Dendritic cell treated with granulocyte-macrophage colony-stimulating factor and Interleukin-4, amounts not matched to agents 40 ng/mL and 50 ng/mL, for 4 days (primary cell): ENCODE measurements around the gene PRR30.
A peak's percentile ranks its signal among the peaks of the same experiment; 100 is the strongest.
"Not testable (repeated sequence)": the region's sequence is repeated elsewhere in the genome, so short reads cannot be mapped to it uniquely, and the experiment has no call there.

Experiments
- H3K27ac Mint-ChIP-seq: one replicate; pipeline ENCODE4 v1.8.0; 2022; ENCODE audit warnings: mild to moderate bottlenecking, mixed read lengths
- H3K27me3 Mint-ChIP-seq: one replicate; pipeline ENCODE4 v1.8.0; 2022; ENCODE audit warnings: mild to moderate bottlenecking, mixed read lengths
- H3K36me3 Mint-ChIP-seq: one replicate; pipeline ENCODE4 v1.8.0; 2022; ENCODE audit warnings: low read depth, mixed read lengths
- H3K4me1 Mint-ChIP-seq: one replicate; pipeline ENCODE4 v1.8.0; 2022; ENCODE audit warnings: low read depth, mixed read lengths
- H3K4me3 Mint-ChIP-seq: one replicate; pipeline ENCODE4 v1.8.0; 2022; ENCODE audit warnings: mild to moderate bottlenecking, moderate library complexity, mixed read lengths
- H3K9me3 Mint-ChIP-seq: one replicate; pipeline ENCODE4 v1.8.0; 2022; ENCODE audit warnings: mixed read lengths
- intact Hi-C: fragments of 100-400 bp; cut with micrococcal nuclease; formaldehyde crosslinking; loops from one replicate; pipeline ENCODE4 v1.15.0; 2022

PRR30 gene

DNA sequence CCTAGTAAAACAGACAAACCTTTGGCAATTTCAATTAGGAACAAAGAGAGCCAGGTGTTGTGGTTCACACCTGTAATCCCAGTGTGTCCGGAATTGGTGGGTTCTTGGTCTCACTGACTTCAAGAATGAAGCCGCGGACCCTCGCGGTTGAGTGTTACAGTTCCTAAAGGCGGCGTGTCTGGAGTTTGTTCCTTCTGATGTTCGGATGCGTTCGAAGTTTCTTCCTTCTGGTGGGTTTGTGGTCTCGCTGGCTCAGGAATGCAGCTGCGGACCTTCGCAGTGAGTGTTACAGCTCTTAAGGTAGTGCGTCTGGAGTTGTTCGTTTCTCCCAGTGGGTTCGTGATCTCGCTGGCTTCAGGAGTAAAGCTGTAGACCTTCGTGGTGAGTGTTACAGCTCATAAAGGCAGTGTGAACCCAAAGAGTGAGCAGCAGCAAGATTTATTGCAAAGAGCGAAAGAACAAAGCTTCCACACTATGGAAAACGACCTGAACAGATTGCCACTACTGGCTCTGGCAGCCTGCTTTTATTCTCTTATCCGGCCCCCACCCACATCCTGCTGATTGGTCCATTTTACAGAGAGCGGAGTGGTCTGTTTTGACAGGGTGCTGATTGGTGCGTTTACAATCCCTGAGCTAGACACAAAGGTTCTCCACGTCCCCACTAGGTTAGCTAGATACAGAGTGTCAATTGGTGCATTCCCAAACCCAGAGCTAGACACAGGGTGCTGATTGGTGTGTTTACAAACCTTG is 28.4 kb downstream of the PRR30 start:
- H3K36me3 Mint-ChIP-seq, H3K27me3 Mint-ChIP-seq, H3K9me3 Mint-ChIP-seq, H3K27ac Mint-ChIP-seq, H3K4me1 Mint-ChIP-seq, intact Hi-C loops, H3K4me3 Mint-ChIP-seq: not testable (repeated sequence)

DNA sequence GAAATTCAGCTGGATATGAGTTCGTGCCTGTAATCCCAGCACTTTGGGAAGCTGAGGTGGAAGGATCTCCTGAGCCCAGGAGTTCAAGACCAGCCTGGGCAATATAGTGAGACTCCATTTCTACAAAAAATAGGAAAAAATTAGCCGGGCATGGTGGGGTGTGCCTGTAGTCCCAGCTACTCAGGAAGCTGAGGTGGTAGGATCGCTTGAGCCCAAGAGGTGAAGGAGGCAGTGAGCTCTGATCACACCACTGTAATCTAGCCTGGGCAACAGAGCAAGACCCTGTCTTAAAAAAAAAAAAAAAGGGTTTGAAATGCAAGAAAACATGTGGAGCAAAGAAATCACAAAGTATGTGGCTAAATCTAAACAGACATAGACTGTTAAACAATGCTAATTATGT is 30.1 kb downstream of the PRR30 start:
- H3K36me3 Mint-ChIP-seq = no peaks in the 10 kb centered on the region
- intact Hi-C loops = no loop called here
- H3K4me3 Mint-ChIP-seq = no peak overlapping the region
- H3K27me3 Mint-ChIP-seq = peaks cover 1% of the 10 kb centered on the region
- H3K4me1 Mint-ChIP-seq = no peaks in the 10 kb centered on the region
- H3K27ac Mint-ChIP-seq = no peak overlapping the region
- no peaks in the 10 kb centered on the region for H3K9me3 Mint-ChIP-seq

DNA sequence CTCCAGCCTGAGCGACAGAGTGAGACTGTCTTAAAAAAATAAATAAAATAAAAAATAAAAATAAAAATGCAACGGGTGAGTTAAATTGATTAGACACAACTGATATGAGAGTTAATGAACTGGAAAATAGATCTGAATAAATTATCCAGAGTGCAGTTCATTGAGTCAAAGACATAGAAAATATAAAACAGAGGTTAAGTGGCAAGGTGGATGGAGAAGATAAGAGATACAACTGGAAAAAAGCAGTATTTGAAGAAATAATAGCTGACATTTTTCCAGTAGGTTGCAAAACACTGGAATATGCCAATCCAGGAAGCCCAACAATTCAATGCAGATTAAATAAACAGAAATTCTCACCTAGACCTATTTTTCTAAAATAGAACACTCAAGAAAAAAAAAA is 31.0 kb downstream of the PRR30 start:
- no peak overlapping the region for H3K27ac Mint-ChIP-seq
- H3K4me1 Mint-ChIP-seq = no peaks in the 10 kb centered on the region
- H3K36me3 Mint-ChIP-seq = no peaks in the 10 kb centered on the region
- H3K27me3 Mint-ChIP-seq = peaks cover 1% of the 10 kb centered on the region
- intact Hi-C loops = no loop called here
- no peak overlapping the region for H3K4me3 Mint-ChIP-seq
- no peaks in the 10 kb centered on the region for H3K9me3 Mint-ChIP-seq

DNA sequence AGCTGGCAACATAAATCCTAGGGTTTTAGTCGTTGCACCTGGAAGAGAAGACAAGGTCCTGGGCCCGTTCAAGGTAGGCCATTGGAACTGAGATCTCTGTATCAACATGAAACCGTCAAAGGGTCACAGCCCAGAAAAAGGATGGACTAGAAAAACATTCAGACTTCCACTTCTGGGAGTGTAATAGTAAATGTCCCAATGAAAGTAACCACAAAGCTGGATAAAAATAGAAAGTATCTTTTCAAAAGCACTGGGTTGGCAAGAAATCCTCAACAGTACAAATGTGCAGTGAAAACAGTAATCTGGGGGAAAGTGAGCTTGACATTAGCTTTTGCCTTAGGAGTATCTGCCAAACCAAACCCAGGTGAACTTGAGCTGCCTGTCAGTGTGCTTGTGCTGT is 33.2 kb downstream of the PRR30 start:
- no peaks in the 10 kb centered on the region for H3K9me3 Mint-ChIP-seq
- no peak overlapping the region for H3K27ac Mint-ChIP-seq
- H3K36me3 Mint-ChIP-seq = no peaks in the 10 kb centered on the region
- no peak overlapping the region for H3K4me3 Mint-ChIP-seq
- intact Hi-C loops = no loop called here
- peaks cover 1% of the 10 kb centered on the region for H3K27me3 Mint-ChIP-seq
- H3K4me1 Mint-ChIP-seq = no peaks in the 10 kb centered on the region

GRCh38 chr2:27102329-27102728 is 36.9 kb downstream of the PRR30 start:
- no peaks in the 10 kb centered on the region for H3K36me3 Mint-ChIP-seq
- peaks cover 1% of the 10 kb centered on the region for H3K27me3 Mint-ChIP-seq
- no peak overlapping the region for H3K4me3 Mint-ChIP-seq
- no peaks in the 10 kb centered on the region for H3K9me3 Mint-ChIP-seq
- intact Hi-C loops = no loop called here
- H3K4me1 Mint-ChIP-seq = peaks cover 4% of the 10 kb centered on the region
- H3K27ac Mint-ChIP-seq = no peak overlapping the region

- H3K4me1 Mint-ChIP-seq = peaks cover 23% of the 10 kb centered on the region
- no peaks in the 10 kb centered on the region for H3K9me3 Mint-ChIP-seq
- no peaks in the 10 kb centered on the region for H3K36me3 Mint-ChIP-seq
- no peaks in the 10 kb centered on the region for H3K27me3 Mint-ChIP-seq
- H3K4me3 Mint-ChIP-seq = no peak overlapping the region
- H3K27ac Mint-ChIP-seq = no peak overlapping the region
- intact Hi-C loops = no loop called here
Observed at GRCh38 chr2:27100036-27100435, 39.2 kb downstream of the PRR30 start.

DNA sequence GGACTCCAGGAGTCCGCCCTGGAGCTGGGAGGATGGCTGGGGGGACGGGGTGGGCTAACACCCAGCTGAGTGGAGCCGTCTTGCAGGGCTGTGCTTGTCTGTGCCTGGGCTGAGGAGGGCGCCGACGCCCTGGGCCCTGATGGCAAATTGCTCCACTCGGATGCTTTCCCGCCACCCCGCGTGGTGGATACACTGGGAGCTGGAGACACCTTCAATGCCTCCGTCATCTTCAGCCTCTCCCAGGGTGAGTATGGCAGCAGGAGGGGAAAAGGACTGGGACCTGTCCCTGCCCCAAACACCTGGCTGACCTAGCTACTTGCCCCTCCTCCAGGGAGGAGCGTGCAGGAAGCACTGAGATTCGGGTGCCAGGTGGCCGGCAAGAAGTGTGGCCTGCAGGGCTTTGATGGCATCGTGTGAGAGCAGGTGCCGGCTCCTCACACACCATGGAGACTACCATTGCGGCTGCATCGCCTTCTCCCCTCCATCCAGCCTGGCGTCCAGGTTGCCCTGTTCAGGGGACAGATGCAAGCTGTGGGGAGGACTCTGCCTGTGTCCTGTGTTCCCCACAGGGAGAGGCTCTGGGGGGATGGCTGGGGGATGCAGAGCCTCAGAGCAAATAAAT is 39.8 kb downstream of the PRR30 start:
- H3K27ac Mint-ChIP-seq = no peak overlapping the region
- intact Hi-C loops = no loop called here
- H3K27me3 Mint-ChIP-seq = no peaks in the 10 kb centered on the region
- no peak overlapping the region for H3K4me3 Mint-ChIP-seq
- H3K4me1 Mint-ChIP-seq = peaks cover 23% of the 10 kb centered on the region
- no peaks in the 10 kb centered on the region for H3K36me3 Mint-ChIP-seq
- H3K9me3 Mint-ChIP-seq = no peaks in the 10 kb centered on the region

GRCh38 chr2:27097341-27097740 is 41.9 kb downstream of the PRR30 start:
- Mint-ChIP-seq H3K4me3 (no peak overlapping the region), H3K36me3 (no peaks in the 10 kb centered on the region), H3K4me1 (peaks cover 23% of the 10 kb centered on the region), H3K27ac (peak overlapping the region; percentile 97), H3K27me3 (no peaks in the 10 kb centered on the region), H3K9me3 (no peaks in the 10 kb centered on the region)
- intact Hi-C loops = loop anchor here (2.0 kb wide), 1 partner anchor 205 kb away; no protein-coding TSS in a partner anchor

GRCh38 chr2:27096748-27097297 is 42.4 kb downstream of the PRR30 start:
- Mint-ChIP-seq H3K27me3 (no peaks in the 10 kb centered on the region), H3K9me3 (no peaks in the 10 kb centered on the region), H3K4me1 (peaks cover 23% of the 10 kb centered on the region), H3K4me3 (peak overlapping the region; percentile 70), H3K36me3 (no peaks in the 10 kb centered on the region), H3K27ac (peak overlapping the region; percentile 97)
- intact Hi-C loops = loop anchor here (2.0 kb wide), 1 partner anchor 206 kb away; no protein-coding TSS in a partner anchor

GRCh38 chr2:27095745-27096651 is 43.2 kb downstream of the PRR30 start:
- no peaks in the 10 kb centered on the region for H3K27me3 Mint-ChIP-seq
- peak overlapping the region; percentile 97 for H3K27ac Mint-ChIP-seq
- H3K36me3 Mint-ChIP-seq = no peaks in the 10 kb centered on the region
- peak overlapping the region; percentile 70 for H3K4me3 Mint-ChIP-seq
- H3K4me1 Mint-ChIP-seq = peaks cover 23% of the 10 kb centered on the region
- intact Hi-C loops = loop anchor here (2.0 kb wide), 1 partner anchor 207 kb away; no protein-coding TSS in a partner anchor
- H3K9me3 Mint-ChIP-seq = no peaks in the 10 kb centered on the region

- H3K27me3 Mint-ChIP-seq = no peaks in the 10 kb centered on the region
- peaks cover 23% of the 10 kb centered on the region for H3K4me1 Mint-ChIP-seq
- no peaks in the 10 kb centered on the region for H3K36me3 Mint-ChIP-seq
- H3K27ac Mint-ChIP-seq = peak overlapping the region; percentile 97
- intact Hi-C loops = no loop called here
- H3K4me3 Mint-ChIP-seq = peak overlapping the region; percentile 70
- H3K9me3 Mint-ChIP-seq = no peaks in the 10 kb centered on the region
Observed at GRCh38 chr2:27095427-27095744, 43.8 kb downstream of the PRR30 start.

DNA sequence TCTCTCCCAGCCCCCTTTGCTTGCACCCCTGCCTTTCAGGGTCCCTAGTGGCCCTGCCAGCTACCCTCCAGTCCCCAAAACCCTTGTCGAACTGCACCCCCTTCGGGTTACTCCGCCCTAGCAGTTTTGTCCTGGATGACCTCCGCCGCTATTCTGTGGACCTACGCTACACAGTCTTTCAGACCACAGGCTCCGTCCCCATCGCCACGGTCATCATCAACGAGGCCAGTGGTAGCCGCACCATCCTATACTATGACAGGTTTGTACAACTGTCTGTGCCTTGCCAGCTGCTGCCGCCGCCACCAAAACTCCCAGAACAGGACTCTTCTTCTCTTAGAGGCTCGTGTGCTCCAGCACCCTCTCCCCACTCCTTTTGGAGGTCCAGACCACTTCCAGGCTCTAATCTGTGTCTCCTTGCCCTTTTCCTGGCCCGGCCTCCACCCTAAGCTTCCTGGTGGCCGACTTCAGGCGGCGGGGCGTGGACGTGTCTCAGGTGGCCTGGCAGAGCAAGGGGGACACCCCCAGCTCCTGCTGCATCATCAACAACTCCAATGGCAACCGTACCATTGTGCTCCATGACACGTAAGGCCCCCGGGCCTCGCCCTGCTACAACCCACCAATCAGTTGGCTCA is 44.7 kb downstream of the PRR30 start:
- Mint-ChIP-seq H3K4me1 (peaks cover 23% of the 10 kb centered on the region), H3K4me3 (no peak overlapping the region)

GRCh38 chr2:27093430-27094352 is 45.5 kb downstream of the PRR30 start:
- no peaks in the 10 kb centered on the region for H3K27me3 Mint-ChIP-seq
- no peak overlapping the region for H3K27ac Mint-ChIP-seq
- H3K36me3 Mint-ChIP-seq = no peaks in the 10 kb centered on the region
- no peaks in the 10 kb centered on the region for H3K9me3 Mint-ChIP-seq
- peaks cover 23% of the 10 kb centered on the region for H3K4me1 Mint-ChIP-seq
- intact Hi-C loops = no loop called here
- no peak overlapping the region for H3K4me3 Mint-ChIP-seq

More for the DNA sequence above, 44.7 kb downstream of the PRR30 start:
- Mint-ChIP-seq H3K36me3 (no peaks in the 10 kb centered on the region), H3K27me3 (no peaks in the 10 kb centered on the region), H3K27ac (no peak overlapping the region), H3K9me3 (no peaks in the 10 kb centered on the region)
- intact Hi-C loops = no loop called here
